ENCODE measurements around the gene LMAN1. TPM values are rescaled to one million over a fixed set of nuclear protein-coding genes. Genes with fewer than 3 reads are reported as not detected.

Gene LMAN1
- total RNA-seq, 4 donors from 2014 or later = 122 to 198 (median 170) TPM

DNA sequence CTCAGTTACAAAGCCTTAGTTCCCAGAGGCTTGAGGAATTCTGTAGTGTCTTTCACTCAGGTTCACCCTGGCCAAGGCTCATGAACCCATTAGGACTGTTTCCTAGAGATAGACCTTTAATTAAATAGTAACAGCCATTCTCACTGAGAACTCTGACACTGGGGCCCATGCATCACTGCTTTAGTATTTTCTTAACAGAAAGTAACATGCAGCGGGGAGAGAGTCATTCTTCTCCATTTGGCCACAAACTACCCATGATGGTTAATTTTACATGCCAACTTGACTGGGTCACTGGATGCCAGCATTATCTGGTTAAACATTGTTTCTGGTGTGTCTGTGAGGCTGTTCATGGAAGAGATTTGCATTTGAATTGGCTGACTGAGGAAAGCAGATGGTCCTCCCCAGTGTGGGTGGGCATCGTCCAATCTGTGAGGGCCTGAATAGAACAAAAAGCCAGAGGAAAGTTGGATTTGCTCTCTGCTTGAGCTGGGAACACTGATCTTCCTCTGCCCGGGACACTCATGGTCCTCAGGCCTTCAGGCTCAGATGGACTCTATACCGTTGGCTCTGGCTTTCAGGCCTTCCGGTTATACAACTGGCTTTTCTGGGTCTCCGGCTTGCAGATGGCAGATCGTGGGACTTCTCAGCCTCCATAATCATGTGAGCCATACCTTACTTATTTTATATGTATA lies 35.0 kb downstream of the LMAN1 start:
- Histone ChIP-seq H3K4me1 (no peaks in the 10 kb centered on the region), H3K36me3 (peaks cover 6 to 21% of the 10 kb centered on the region in 2 donors), H3K9me3 (no peaks in the 10 kb centered on the region), H3K4me3 (replicated peaks in 1 of 3) (no peak overlapping the region), H3K27ac (no peak overlapping the region), H3K27me3 (no peaks in the 10 kb centered on the region)
- WGBS, 2 donors = 95 to 96% methylated on average over 7 of the region's 7 CpGs
- no peak for TF ChIP-seq POLR2A (IDR thresholded peaks at IDR 0.05)
- TF ChIP-seq, protein P1, sequence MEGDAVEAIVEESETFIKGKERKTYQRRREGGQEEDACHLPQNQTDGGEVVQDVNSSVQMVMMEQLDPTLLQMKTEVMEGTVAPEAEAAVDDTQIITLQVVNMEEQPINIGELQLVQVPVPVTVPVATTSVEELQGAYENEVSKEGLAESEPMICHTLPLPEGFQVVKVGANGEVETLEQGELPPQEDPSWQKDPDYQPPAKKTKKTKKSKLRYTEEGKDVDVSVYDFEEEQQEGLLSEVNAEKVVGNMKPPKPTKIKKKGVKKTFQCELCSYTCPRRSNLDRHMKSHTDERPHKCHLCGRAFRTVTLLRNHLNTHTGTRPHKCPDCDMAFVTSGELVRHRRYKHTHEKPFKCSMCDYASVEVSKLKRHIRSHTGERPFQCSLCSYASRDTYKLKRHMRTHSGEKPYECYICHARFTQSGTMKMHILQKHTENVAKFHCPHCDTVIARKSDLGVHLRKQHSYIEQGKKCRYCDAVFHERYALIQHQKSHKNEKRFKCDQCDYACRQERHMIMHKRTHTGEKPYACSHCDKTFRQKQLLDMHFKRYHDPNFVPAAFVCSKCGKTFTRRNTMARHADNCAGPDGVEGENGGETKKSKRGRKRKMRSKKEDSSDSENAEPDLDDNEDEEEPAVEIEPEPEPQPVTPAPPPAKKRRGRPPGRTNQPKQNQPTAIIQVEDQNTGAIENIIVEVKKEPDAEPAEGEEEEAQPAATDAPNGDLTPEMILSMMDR (IDR thresholded peaks at IDR 0.05) = no peak
- intact Hi-C loops (cut with DNase I) = no loop called here
- DNase-seq = no peak

DNA sequence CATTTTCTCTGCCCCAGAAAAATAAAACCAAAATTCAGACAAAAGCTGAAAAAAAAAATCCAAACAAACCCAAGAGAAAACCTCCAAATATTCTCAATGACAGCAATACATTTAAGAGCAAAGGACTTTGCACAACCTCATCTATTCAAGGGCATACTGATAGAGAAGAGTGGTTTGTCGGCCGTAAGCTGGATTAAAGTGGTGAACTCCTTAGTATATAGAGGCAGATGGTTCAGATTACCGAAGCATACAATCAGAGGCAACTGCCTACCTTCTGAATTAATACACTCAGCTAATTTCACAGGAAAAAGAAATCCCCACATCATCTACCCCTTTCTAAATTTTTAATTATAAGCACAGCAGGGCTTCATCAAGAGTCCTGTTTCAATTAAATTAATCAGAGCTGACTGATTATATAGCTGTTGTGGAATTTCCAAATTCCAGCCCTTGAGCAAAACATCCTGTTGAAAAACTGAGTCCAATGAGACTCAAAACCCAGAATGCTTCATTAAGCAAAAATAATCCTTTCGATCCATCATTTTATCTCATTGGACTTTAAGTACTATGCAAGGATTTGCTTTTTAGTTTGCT lies 40.5 kb downstream of the LMAN1 start, which contains the start of gene CPLX4:
Gene CPLX4 (minus strand): TSS at position 190 of the 591 bp plus-strand sequence. CDS start 187 bp downstream, at position 3.
- Histone ChIP-seq H3K9me3 (no peaks in the 10 kb centered on the region), H3K27ac (no peak within 1 kb of the TSS), H3K36me3 (no peaks in the 10 kb centered on the region), H3K4me1 (no peaks in the 10 kb centered on the region), H3K27me3 (no peaks in the 10 kb centered on the region), H3K4me3 (replicated peaks in 1 of 3) (no peak within 1 kb of the TSS)
- 83 to 85% methylated on average over 4 of the region's 4 CpGs for WGBS, 2 donors
- intact Hi-C loops (cut with DNase I) = no loop called here
- TF ChIP-seq, protein P1 (IDR thresholded peaks at IDR 0.05) = no peak
- TF ChIP-seq POLR2A (IDR thresholded peaks at IDR 0.05) = no peak
- no peak for DNase-seq

DNA sequence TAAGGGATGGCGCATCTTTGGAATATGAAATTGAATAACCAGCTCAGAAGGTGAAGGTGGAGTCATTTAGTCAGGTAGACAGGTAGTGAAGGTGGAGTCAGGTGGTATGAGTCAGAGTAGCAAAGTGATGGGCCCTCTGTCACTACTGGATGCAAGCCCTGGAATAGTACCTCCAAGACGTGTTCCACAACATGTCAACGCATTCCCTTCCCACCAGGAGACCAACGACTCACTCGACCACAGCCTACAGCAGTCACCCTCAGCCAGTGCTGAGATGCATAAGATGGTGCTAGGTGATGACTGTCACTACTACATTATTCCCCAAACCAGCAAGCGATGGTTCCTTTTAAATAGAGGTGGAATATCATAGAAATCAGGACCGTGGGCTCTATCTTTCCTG lies 47.4 kb downstream of the LMAN1 start:
- no peaks in the 10 kb centered on the region for H3K36me3 ChIP-seq
- H3K4me1 ChIP-seq = peaks cover 0 to 7% of the 10 kb centered on the region in 2 donors
- TF ChIP-seq POLR2A (IDR thresholded peaks at IDR 0.05) = no peak
- TF ChIP-seq, protein P1 (IDR thresholded peaks at IDR 0.05) = no peak
- DNase-seq = no peak
- no peak overlapping the region for H3K4me3 ChIP-seq (replicated peaks in 1 of 3)
- 92 to 93% methylated on average over 7 of the region's 7 CpGs for WGBS, 2 donors
- intact Hi-C loops (cut with DNase I) = no loop called here
- no peaks in the 10 kb centered on the region for H3K9me3 ChIP-seq
- no peaks in the 10 kb centered on the region for H3K27me3 ChIP-seq
- H3K27ac ChIP-seq = no peak overlapping the region

DNA sequence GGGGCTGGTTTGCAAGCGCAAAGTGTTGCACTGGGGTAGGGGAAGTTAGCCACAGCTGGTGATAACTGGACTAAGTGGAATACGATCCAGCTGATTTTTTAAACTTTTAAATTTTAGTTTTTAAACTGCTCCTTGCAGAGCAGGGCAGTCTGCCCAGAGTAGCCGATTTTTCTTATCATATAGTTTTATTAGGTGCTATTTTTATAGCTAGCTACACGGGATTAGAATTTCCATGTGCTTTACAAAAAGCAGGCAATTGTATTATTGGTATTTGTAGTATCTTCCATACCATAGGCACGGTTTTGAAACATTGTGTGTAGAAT lies 50.2 kb downstream of the LMAN1 start:
- WGBS, 2 donors = 30 to 31% methylated on average over 5 of the region's 5 CpGs
- intact Hi-C loops (cut with DNase I) = loop anchor here (5.0 kb wide), 1 partner anchor 88 kb away; no protein-coding TSS in a partner anchor
- H3K4me3 ChIP-seq (replicated peaks in 1 of 3) = no peak overlapping the region

More for the DNA sequence above, 50.2 kb downstream of the LMAN1 start:
- Histone ChIP-seq H3K27ac (no peak overlapping the region), H3K27me3 (no peaks in the 10 kb centered on the region), H3K4me1 (peaks cover 0 to 7% of the 10 kb centered on the region in 2 donors), H3K36me3 (no peaks in the 10 kb centered on the region), H3K9me3 (no peaks in the 10 kb centered on the region)
- TF ChIP-seq, protein P1 (IDR thresholded peaks at IDR 0.05) = no peak
- no peak for TF ChIP-seq POLR2A (IDR thresholded peaks at IDR 0.05)
- no peak for DNase-seq

All from thyroid gland (tissue), 4 donors.